Measurements from ENCODE around the gene BMERB1.

GRCh38 chr16:15427648-15428239 is 6.6 kb upstream of the BMERB1 start:
- TF ChIP-seq CTCF (IDR thresholded peaks at IDR 0.05 in 8 of 11, conservative IDR thresholded peaks at IDR 0.05 in 3 of 11) (peak; percentile 16 to 79 (median 62)), POLR2A (IDR thresholded peaks at IDR 0.05) (no peak), POLR2AphosphoS5 (IDR thresholded peaks at IDR 0.05) (peak in 2 of 3 donors; percentile 51 to 66)
